Neural progenitor cell (in vitro differentiated cells): ENCODE measurements around the gene AKR1B1.
A peak's percentile ranks its signal among the peaks of the same experiment; 100 is the strongest.

ENCODE experiments used
- EZH2 ChIP-seq: fragments of 200-600 bp; sonication (generic); IDR thresholded peaks from 2 replicates; pipeline ENCODE4 v1.6.1; 2017; ENCODE audit warnings: antibody characterized with exemption, mild to moderate bottlenecking, moderate library complexity
- EZH2phosphoT487 ChIP-seq: fragments of 200-600 bp; sonication (generic); IDR thresholded peaks from 2 replicates; pipeline ENCODE4 v1.6.1; 2017; ENCODE audit warnings: antibody characterized with exemption
- TF ChIP-seq, protein P1 (sequence below): fragments of 200-600 bp; sonication (generic); IDR thresholded peaks from 2 replicates; pipeline ENCODE4 v1.5.1; 2017; ENCODE audit warnings: antibody characterized with exemption, mild to moderate bottlenecking

DNA sequence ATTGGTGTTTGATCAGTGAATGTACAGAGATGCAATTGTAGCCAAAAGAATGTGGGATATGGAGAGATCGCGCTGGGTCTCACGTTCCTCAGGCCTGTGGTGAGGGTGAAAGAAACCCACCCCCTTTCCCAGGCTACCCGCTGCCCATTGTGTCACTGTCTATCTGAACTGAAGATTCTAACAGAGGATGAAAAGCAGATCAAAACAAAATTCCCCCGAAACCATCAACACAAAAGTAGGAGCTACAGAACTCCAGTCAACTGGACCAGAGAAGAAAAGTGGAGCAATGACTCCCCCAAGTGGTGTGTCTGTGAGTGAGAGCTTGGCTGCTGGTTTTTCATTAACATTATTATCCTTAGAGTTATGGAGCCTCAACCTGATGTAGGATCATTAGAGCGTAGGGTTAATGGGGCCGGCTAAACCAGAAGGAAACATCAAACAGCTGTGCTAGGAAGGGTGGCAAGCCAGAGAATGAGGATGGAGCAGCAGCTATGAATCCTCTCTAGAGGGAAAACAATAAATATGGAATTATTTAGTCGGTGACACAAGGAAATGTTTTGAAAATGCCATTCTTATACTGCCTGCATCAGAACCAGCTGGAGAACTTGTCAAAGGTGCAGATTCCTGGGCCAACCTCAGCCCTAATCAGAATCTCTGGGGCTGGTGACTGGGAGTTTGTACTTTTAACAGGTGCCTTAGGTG lies 38.3 kb downstream of the AKR1B1 start:
- TF ChIP-seq EZH2phosphoT487: no peak
- TF ChIP-seq, protein P1, sequence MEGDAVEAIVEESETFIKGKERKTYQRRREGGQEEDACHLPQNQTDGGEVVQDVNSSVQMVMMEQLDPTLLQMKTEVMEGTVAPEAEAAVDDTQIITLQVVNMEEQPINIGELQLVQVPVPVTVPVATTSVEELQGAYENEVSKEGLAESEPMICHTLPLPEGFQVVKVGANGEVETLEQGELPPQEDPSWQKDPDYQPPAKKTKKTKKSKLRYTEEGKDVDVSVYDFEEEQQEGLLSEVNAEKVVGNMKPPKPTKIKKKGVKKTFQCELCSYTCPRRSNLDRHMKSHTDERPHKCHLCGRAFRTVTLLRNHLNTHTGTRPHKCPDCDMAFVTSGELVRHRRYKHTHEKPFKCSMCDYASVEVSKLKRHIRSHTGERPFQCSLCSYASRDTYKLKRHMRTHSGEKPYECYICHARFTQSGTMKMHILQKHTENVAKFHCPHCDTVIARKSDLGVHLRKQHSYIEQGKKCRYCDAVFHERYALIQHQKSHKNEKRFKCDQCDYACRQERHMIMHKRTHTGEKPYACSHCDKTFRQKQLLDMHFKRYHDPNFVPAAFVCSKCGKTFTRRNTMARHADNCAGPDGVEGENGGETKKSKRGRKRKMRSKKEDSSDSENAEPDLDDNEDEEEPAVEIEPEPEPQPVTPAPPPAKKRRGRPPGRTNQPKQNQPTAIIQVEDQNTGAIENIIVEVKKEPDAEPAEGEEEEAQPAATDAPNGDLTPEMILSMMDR: peak; percentile 86
- TF ChIP-seq EZH2: no peak
